M059J (cell line): Measurements from ENCODE around the gene GSTA5. TPM values are rescaled to one million over a fixed set of nuclear protein-coding genes. Genes with fewer than 3 reads are reported as not detected.
"Not testable (repeated sequence)": the region's sequence is repeated elsewhere in the genome, so short reads cannot be mapped to it uniquely, and the experiment has no call there.

Source experiments
- DNase-seq: peaks from one replicate; pipeline ENCODE4 v3.0.0-alpha.2; 2012; ENCODE audit warnings: low read depth
- total RNA-seq: library from RNA; depleted of rRNA; stranded (reverse); fragments of >200 nt; shearing (Covaris generic); gene quantifications from 2 replicates; pipeline ENCODE4 v1.2.3, GENCODE V29; 2014

Gene GSTA5
- total RNA-seq, 1 experiment from 2014 or later = not detected

GRCh38 chr6:52834481-52834880 lies 6.1 kb downstream of the GSTA5 start:
- peak; percentile 76 for DNase-seq

- DNase-seq = not testable (repeated sequence)
Observed at GRCh38 chr6:52830869-52831268, 9.7 kb downstream of the GSTA5 start.

GRCh38 chr6:52829046-52829817 lies 11.4 kb downstream of the GSTA5 start:
- DNase-seq = no peak

- not testable (repeated sequence) for DNase-seq
Observed at GRCh38 chr6:52828621-52829020, 12.0 kb downstream of the GSTA5 start.

GRCh38 chr6:52827073-52827783 lies 13.4 kb downstream of the GSTA5 start:
- DNase-seq = not testable (repeated sequence)

- DNase-seq = no peak
Observed at GRCh38 chr6:52826513-52826912, 14.1 kb downstream of the GSTA5 start.

- not testable (repeated sequence) for DNase-seq
Observed at GRCh38 chr6:52825900-52826459, 14.6 kb downstream of the GSTA5 start.

- not testable (repeated sequence) for DNase-seq
Observed at GRCh38 chr6:52825270-52825793, 15.3 kb downstream of the GSTA5 start.

GRCh38 chr6:52821842-52822241 lies 18.8 kb downstream of the GSTA5 start:
- DNase-seq = no peak

- peak; percentile 22 for DNase-seq
Observed at GRCh38 chr6:52820198-52820597, 20.4 kb downstream of the GSTA5 start.

GRCh38 chr6:52815167-52816092 lies 25.2 kb downstream of the GSTA5 start:
- peak; percentile 72 for DNase-seq

GRCh38 chr6:52814545-52814944 lies 26.1 kb downstream of the GSTA5 start:
- not testable (repeated sequence) for DNase-seq

GRCh38 chr6:52809777-52810176 lies 30.8 kb downstream of the GSTA5 start:
- not testable (repeated sequence) for DNase-seq

- no peak for DNase-seq
Observed at GRCh38 chr6:52808660-52809059, 32.0 kb downstream of the GSTA5 start.

- DNase-seq = not testable (repeated sequence)
Observed at GRCh38 chr6:52803668-52804255, 36.9 kb downstream of the GSTA5 start, which contains the start of gene GSTA1. GSTA1 (minus strand) TSS chr6:52803816; CDS start chr6:52799267, 4,549 bp downstream.

- DNase-seq = no peak
Observed at GRCh38 chr6:52802806-52803205, 37.8 kb downstream of the GSTA5 start.

- no peak for DNase-seq
Observed at GRCh38 chr6:52801188-52801841, 39.3 kb downstream of the GSTA5 start.

- DNase-seq = peak; percentile 46
Observed at GRCh38 chr6:52799272-52799671, 41.3 kb downstream of the GSTA5 start.

GRCh38 chr6:52794366-52794765 lies 46.2 kb downstream of the GSTA5 start:
- DNase-seq = peak; percentile 67

GRCh38 chr6:52790861-52791260 lies 49.8 kb downstream of the GSTA5 start:
- no peak for DNase-seq
